ENCODE data around the gene EFCAB11. TPM values are rescaled to one million over a fixed set of nuclear protein-coding genes. Genes with fewer than 3 reads are reported as not detected.

The EFCAB11 gene
- total and polyA plus RNA-seq, 2 of the 8 experiments (the other 6 are each of a cell fraction or from before 2014, with no cell fraction given), result 6.8 to 12.8 TPM

- Histone ChIP-seq H3K56ac (replicated peaks; ENCODE audit: insufficient read length, low read depth, low read length) (no peak overlapping the region), H3K4me2 (ENCODE audit: insufficient read depth in 1 of 2, low read depth in 2 of 2, low read length in 2 of 2) (no peak overlapping the region), H3K9me3 (ENCODE audit: insufficient read depth in 2 of 2, low read depth in 1 of 2, low read length in 1 of 2) (peaks cover 3 to 8% of the 10 kb centered on the region in 2 experiments; a peak in 2 of 4 replicates), H2BK12ac (ENCODE audit: low read depth, low read length) (no peak overlapping the region), H2BK20ac (ENCODE audit: low read length) (no peak overlapping the region), H3K4me3 (ENCODE audit: extremely low read depth in 1 of 4, insufficient read depth in 2 of 4, low read depth in 3 of 4, low read length in 4 of 4) (no peak overlapping the region), H2BK15ac (ENCODE audit: low read length) (no peak overlapping the region), H4K5ac (ENCODE audit: insufficient read length, low read depth, low read length) (no peak overlapping the region), H3K18ac (ENCODE audit: extremely low read depth, low read length) (no peak overlapping the region), H3K9ac (replicated peaks in 1 of 4; ENCODE audit: extremely low read depth in 1 of 4, low read depth in 3 of 4, low read length in 3 of 4) (no peak overlapping the region), H3K79me1 (ENCODE audit: low read depth, low read length) (no peaks in the 10 kb centered on the region), H2AK5ac (ENCODE audit: low read depth, low read length) (no peak overlapping the region), H2AFZ (ENCODE audit: low read length) (no peak overlapping the region), H3K4me1 (replicated peaks in 1 of 4; ENCODE audit: control insufficient read depth in 3 of 4, insufficient read depth in 4 of 4, low read length in 3 of 4) (no peaks in the 10 kb centered on the region), H3K79me2 (ENCODE audit: control insufficient read depth in 1 of 2, insufficient read depth in 2 of 2, low read length in 2 of 2) (no peaks in the 10 kb centered on the region), H4K91ac (replicated peaks; ENCODE audit: insufficient read length, low read length) (no peak overlapping the region), H2BK5ac (ENCODE audit: low read depth, low read length) (no peak overlapping the region), H3K36me3 (ENCODE audit: control insufficient read depth in 2 of 4, insufficient read depth in 4 of 4, low read length in 3 of 4) (no peaks in the 10 kb centered on the region), H3K27ac (ENCODE audit: low read depth, low read length) (no peak overlapping the region), H3K23me2 (ENCODE audit: low read depth, low read length) (no peaks in the 10 kb centered on the region), H4K8ac (ENCODE audit: extremely low read depth, insufficient read depth, low read length) (no peak overlapping the region), H3K23ac (ENCODE audit: insufficient read length) (no peak overlapping the region), H3K27me3 (replicated peaks in 1 of 4; ENCODE audit: control insufficient read depth in 3 of 4, extremely low read depth in 1 of 4, insufficient read depth in 3 of 4, low read length in 3 of 4) (no peaks in the 10 kb centered on the region; a peak in 1 of 7 replicates), H3K14ac (ENCODE audit: insufficient read length) (no peak overlapping the region), H2BK120ac (replicated peaks; ENCODE audit: low read depth, low read length) (no peak overlapping the region), H3K4ac (replicated peaks; ENCODE audit: insufficient read length, low read depth, low read length) (no peak overlapping the region), H4K20me1 (replicated peaks in 1 of 2; ENCODE audit: control insufficient read depth in 1 of 2, insufficient read depth in 2 of 2, low read length in 2 of 2) (no peaks in the 10 kb centered on the region)
- WGBS, 2 experiments (ENCODE audit: extremely low coverage in 1 of 2, insufficient coverage in 1 of 2, insufficient read length in 1 of 2, insufficient replicate concordance in 2 of 2, low coverage in 1 of 2, low lambda C conversion rate in 2 of 2, missing lambda C conversion rate in 1 of 2), result 89% methylated on average over 5 of the region's 5 CpGs; no CpG with 5 or more reads in 1 of the 2 experiments
- no peak for DNase-seq (ENCODE audit: low read depth in 1 of 2, low spot score in 2 of 2)
- ChIA-PET POLR2A (ENCODE audit: partially characterized antibody) (no interaction called here), CTCF (ENCODE audit: partially characterized antibody) (interaction anchor here (1.0 to 2.5 kb wide), 3 partner anchors 15 to 354 kb away, joined by 3 to 8 read pairs (median 4); no protein-coding TSS in a partner anchor)
- FAIRE-seq, result no peak
- TF ChIP-seq ATF2 (IDR thresholded peaks at IDR 0.05; ENCODE audit: low read length), result no peak
- TF ChIP-seq RXRA (IDR thresholded peaks at IDR 0.05; ENCODE audit: insufficient read depth, low read depth, low read length), result no peak
- no peak for TF ChIP-seq CTBP2 (IDR thresholded peaks at IDR 0.05; ENCODE audit: borderline replicate concordance, insufficient read depth, insufficient read length, low read length)
- TF ChIP-seq EP300 (IDR thresholded peaks at IDR 0.05; ENCODE audit: borderline replicate concordance in 1 of 2, low read depth in 2 of 2, low read length in 2 of 2), result no peak
- no peak for TF ChIP-seq CHD2 (IDR thresholded peaks at IDR 0.05; ENCODE audit: low read length)
- no peak for TF ChIP-seq GABPA (IDR thresholded peaks at IDR 0.05; ENCODE audit: borderline replicate concordance, insufficient read depth, low read length)
- no peak for TF ChIP-seq RBBP5 (IDR thresholded peaks at IDR 0.05; ENCODE audit: borderline replicate concordance, low read depth, low read length)
- TF ChIP-seq RAD21 (IDR thresholded peaks at IDR 0.05 in 1 of 2, conservative IDR thresholded peaks at IDR 0.05 in 1 of 2; ENCODE audit: low read depth in 2 of 2, low read length in 2 of 2), result no peak
- no peak for TF ChIP-seq JUND (IDR thresholded peaks at IDR 0.05; ENCODE audit: low read length)
- no peak for TF ChIP-seq NRF1 (IDR thresholded peaks at IDR 0.05; ENCODE audit: low read depth, low read length)
- no peak for TF ChIP-seq SIN3A (conservative IDR thresholded peaks at IDR 0.05 in 1 of 2, IDR thresholded peaks at IDR 0.05 in 1 of 2; ENCODE audit: low read depth in 1 of 2, low read length in 2 of 2)
These were observed 203.6 kb downstream of the EFCAB11 start for GRCh38 chr14:89750908-89751392.
